ENCODE data around the gene CIDEC.

GRCh38 chr3:9861626-9862130, 18.4 kb downstream of the CIDEC start:
- TF ChIP-seq CTCF (IDR thresholded peaks at IDR 0.05; ENCODE audit: low read depth, low read length, poor library complexity, severe bottlenecking) (no peak), EZH2phosphoT487 (IDR thresholded peaks at IDR 0.05; ENCODE audit: borderline replicate concordance, low read length) (no peak)

Measured in DOHH2 (cell line).